HG03354 (cell line): Measurements from ENCODE around the gene TMEM128.
A peak's percentile ranks its signal among the peaks of the same experiment; 100 is the strongest.
"Not testable (repeated sequence)": the region's sequence is repeated elsewhere in the genome, so short reads cannot be mapped to it uniquely, and the experiment has no call there.

Experiments
- ATAC-seq: cut with Tn5 transposase; IDR thresholded peaks from one replicate; pipeline ENCODE4 v1.9.1; 2021; ENCODE audit warnings: mild to moderate bottlenecking; ENCODE audit not compliant: unreplicated experiment, poor library complexity, severe bottlenecking

TMEM128 gene

GRCh38 chr4:4257705-4258104 lies 9.7 kb upstream of the TMEM128 start:
- ATAC-seq, result not testable (repeated sequence)

- ATAC-seq, result no peak
Observed at GRCh38 chr4:4256799-4257198, 8.8 kb upstream of the TMEM128 start.

- ATAC-seq, result no peak
Observed at GRCh38 chr4:4254666-4255065, 6.6 kb upstream of the TMEM128 start.

DNA sequence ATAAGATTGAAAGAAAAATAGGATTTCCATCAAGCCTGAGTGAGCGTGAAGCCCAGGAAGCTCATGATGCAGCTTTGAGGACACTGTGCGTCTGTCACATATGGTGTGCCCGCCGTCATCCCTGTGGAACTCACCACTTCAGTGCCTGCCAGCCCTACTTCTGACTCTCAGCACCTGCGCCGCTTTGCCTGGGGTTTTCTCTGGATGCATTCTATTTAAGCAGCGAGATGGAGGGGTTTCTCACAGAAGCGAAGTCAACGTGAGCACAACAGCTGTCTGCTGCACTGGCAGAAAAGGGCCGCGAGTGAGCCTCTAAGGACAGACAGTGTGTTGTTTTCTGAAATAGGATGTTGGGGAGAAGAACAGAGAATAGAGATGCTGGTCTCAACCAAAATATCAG lies 6.2 kb upstream of the TMEM128 start:
- no peak for ATAC-seq

DNA sequence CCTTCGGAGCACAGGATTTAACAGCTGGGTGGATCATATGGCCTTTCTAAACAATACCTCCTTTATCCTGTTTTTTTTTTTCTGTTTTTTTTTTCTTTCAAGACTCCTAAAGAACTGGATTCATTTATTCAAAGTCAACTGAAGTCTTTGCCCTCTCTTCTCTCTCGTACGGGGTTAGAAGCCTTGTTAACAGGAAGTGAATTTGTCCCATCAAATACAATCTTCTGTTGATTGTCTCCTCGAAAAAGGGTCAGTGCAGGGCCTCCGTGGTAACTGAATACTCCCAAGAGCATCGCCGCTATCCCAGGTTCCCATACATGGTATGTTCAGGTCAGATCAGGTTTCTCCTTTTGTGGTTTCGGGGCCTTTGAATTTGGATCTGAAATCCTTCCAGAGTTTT lies 1.8 kb upstream of the TMEM128 start:
- no peak for ATAC-seq

GRCh38 chr4:4249342-4249741 lies 1.3 kb upstream of the TMEM128 start:
- not testable (repeated sequence) for ATAC-seq

- ATAC-seq, result no peak
Observed at GRCh38 chr4:4248885-4249203, 821 bp upstream of the TMEM128 start.

DNA sequence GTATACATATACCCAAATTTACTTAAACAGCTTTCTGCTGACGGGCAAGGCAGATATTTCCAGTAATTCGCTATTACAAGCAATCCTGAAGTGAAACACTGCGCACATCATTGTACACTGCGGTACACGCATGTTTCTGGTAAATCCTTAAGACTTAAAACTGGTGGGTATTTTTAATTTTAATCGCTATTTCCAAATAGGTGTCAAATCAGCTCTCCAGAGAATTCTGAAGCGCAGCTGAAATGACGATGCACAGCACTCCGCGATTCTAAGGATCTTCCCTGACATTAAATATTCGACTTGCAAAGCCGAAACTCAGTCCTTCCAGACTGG lies 361 bp downstream of the TMEM128 start:
- peak; percentile 22 for ATAC-seq

DNA sequence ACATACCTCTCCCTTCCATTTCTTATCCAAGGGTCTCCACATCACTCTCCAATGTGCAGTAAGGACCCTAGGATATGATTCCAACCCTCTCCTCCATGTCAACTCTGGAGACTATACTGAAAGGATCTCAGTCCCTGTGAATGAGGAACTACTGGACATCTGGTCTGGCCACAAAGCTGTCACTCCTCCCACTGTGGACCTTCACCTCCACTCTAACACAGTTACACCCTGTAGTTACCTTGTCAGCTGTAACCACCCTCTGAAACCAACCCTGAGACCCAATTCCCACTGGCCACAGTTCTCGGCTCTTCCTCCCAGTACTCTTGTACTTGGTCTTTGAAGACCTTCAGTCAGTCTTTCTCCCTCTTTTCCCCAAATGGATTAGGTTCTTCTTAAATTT lies 2.9 kb downstream of the TMEM128 start:
- no peak for ATAC-seq

GRCh38 chr4:4239551-4239950 lies 8.5 kb downstream of the TMEM128 start:
- not testable (repeated sequence) for ATAC-seq

DNA sequence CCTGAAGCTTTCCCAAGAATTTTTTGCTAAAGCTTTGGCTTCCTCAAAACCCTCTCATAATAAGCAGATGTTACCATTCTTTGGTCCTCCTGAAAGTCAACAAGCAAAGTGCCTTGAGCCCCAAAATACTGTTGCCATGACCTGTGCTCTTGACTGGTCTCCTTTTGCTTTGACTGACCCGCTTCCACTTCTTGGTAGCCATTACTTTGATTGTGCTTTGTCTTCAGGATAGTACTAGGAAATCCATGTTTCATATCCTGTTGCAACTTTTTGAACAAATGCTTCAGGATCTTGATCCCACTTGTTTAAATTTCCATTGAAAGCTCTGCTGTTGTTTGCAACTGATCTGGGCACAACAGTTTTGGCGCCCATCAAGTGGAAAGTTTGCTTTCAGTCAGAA lies 14.4 kb downstream of the TMEM128 start:
- ATAC-seq, result no peak

DNA sequence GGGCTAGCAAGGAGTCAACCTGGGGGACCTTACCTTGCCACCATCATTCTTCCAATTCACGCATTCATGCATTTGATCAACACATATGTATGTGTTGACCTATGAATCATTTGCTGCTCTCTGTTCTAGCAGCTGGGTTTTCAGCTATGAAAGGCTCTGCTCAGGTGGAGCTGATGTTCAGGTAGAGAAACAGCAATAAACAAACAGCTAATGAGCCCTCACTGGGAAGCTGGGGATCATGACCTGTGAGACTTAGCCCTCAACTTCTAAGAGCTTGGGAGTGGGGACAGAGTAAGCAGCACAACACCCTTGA lies 19.7 kb downstream of the TMEM128 start:
- ATAC-seq, result no peak

GRCh38 chr4:4227510-4228355 lies 20.3 kb downstream of the TMEM128 start:
- ATAC-seq, result no peak

GRCh38 chr4:4226606-4227438 lies 21.2 kb downstream of the TMEM128 start, which contains the start of gene OTOP1:
Gene OTOP1 (minus strand): TSS chr4:4226929. CDS start chr4:4226864, 65 bp downstream.
- ATAC-seq, result no peak

DNA sequence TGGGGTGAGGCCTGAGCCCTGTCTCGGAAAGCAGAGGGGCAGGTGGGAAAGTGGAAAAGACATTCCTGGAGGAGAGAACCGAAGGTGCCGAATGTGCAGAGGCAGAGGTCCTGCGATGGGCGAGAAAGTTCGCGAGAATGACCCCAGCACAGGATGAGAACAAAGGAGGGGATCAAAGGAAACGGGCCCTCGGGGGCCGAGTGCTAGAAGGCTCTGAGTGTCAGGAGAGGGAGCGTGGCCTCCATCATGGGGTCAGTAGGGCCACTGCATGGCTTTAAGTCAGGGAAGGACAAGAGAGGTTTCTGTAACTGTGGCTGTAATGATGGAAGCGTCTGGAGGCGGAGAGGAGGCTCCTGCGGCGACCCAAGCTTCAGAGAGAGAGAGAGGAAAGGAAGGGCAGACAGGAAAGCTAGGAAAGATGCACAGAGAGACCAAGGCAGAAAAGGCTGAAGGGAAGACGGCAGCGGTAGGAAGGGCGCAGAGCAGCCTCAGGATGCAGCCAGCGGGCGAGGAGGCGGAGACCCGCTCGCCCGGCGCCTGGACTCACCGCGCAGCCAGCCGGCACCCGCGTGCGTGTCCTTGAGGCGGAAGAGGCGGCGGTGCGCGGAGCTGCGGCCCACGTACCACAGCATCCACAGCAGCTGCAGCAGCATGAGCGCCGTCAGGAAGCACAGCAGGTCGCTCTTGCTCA lies 22.0 kb downstream of the TMEM128 start:
- no peak for ATAC-seq

DNA sequence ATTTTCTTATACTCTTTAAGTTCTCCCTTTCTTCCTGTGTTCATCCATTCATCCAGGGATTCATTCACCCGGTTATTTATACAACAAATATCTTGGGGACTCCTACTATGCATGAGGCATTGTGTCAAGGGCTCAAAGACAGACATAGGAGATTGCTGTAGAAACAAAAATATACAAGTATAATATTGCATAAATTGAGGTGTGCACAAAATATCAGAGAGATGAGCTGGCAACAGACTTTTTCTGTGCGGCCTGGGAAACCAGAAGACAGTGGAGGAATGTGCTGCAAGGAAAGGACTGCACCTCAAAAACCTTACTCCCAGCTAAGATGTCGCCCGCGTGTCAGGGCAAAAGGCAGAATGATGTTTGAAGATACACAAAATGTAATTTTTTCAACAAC lies 30.9 kb downstream of the TMEM128 start:
- ATAC-seq, result no peak

- no peak for ATAC-seq
Observed at GRCh38 chr4:4216648-4217047, 31.4 kb downstream of the TMEM128 start.

DNA sequence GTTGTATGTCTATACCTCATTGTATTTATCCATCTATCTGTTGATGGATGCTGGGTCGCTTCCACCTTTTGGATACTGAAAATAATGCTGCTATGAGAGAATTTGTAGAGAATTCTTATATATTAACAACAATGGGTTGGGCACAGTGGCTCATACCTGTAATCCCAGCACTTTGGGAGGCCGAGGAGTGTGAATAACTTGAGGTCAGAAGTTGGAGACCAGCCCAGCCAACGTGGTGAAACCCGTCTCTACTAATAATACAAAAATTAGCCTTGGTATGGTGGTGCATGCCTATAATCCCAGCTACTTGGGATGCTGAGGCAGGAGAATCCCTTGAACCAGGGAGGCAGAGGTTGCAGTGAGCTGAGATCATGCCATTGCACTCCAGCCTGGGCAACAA lies 34.3 kb downstream of the TMEM128 start:
- ATAC-seq, result not testable (repeated sequence)

DNA sequence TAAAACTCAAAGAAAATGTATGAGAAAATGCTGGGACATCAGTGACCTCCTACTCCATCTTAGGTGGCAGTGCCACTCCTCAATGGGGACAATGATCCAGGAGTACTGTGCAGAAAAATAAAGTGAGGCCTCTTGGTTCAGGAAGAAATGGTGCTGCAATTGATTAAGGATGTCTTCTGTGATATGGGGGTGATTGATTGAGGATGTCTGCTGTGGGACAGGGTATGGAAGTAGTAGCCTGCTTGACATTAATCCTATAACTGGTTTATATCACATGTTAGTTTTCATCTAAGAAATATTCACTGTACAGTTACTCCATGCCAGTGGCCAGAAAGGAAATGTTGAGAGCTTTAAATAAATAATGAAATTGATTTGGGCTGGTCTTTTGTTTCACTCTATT lies 41.8 kb downstream of the TMEM128 start:
- ATAC-seq, result no peak

DNA sequence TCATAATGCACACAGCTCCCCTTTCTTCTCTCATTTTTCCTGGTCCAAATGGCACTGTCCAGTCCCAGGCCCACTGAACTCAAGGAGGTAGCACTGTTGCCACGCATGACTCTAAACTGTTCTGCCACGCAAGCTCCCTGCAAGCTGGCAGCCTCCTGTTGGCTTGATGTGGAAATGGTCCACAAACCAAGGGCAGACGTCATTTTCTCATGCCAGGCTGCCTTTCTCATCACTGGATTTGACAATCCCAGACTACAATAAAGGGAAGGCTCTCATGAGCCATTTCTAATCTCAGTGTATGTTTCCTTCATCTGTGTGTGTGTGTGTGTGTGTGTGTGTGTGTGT lies 43.6 kb downstream of the TMEM128 start:
- ATAC-seq, result no peak
